ENCODE results near the gene NFYA. TPM values are rescaled to one million over a fixed set of nuclear protein-coding genes. Genes with fewer than 3 reads are reported as not detected.

NFYA gene
- total and polyA plus RNA-seq, 9 of the 15 experiments (the other 6 are each of a cell fraction or from before 2014, with no cell fraction given): 7.3 to 37.1 (median 21.8) TPM

GRCh38 chr6:41027799-41028560 lies 44.8 kb upstream of the NFYA start (continued):
- TF ChIP-seq BCLAF1 (IDR thresholded peaks at IDR 0.05; ENCODE audit: borderline replicate concordance in 1 of 2, control insufficient read depth in 1 of 2, low read depth in 2 of 2, low read length in 1 of 2): no peak
- TF ChIP-seq ZNF407 (IDR thresholded peaks at IDR 0.05; ENCODE audit: low read depth): 0 out of 2 replicates have a peak, but pooled peaks have one; percentile 24
- TF ChIP-seq CC2D1A (IDR thresholded peaks at IDR 0.05): 0 out of 2 replicates have a peak, but pooled peaks have one; percentile 29
- TF ChIP-seq LCOR (CRISPR knock-in tag; IDR thresholded peaks at IDR 0.05): peak; percentile 78
- TF ChIP-seq MYC (IDR thresholded peaks at IDR 0.05; ENCODE audit: low read depth, low read length): peak; percentile 76
- no peak for TF ChIP-seq MYC (CRISPR knock-in tag; IDR thresholded peaks at IDR 0.05; ENCODE audit: borderline replicate concordance, low read depth)
- TF ChIP-seq ZBTB9 (CRISPR knock-in tag; IDR thresholded peaks at IDR 0.05): 0 out of 2 replicates have a peak, but pooled peaks have one; percentile 60
- no peak for TF ChIP-seq ZBED1 (IDR thresholded peaks at IDR 0.05)
- TF ChIP-seq CREM (IDR thresholded peaks at IDR 0.05; ENCODE audit: low read depth): peak; percentile 62
- 0 out of 2 replicates have a peak, but pooled peaks have one; percentile 18 for TF ChIP-seq BCOR (IDR thresholded peaks at IDR 0.05)
- no peak for TF ChIP-seq NFIX (CRISPR knock-in tag; IDR thresholded peaks at IDR 0.05; ENCODE audit: low read depth)
- no peak; the same call in 1 of the 2 replicates for TF ChIP-seq ZFX (CRISPR knock-in tag; IDR thresholded peaks at IDR 0.05)
- 0 out of 2 replicates have a peak, but pooled peaks have one; percentile 28 for TF ChIP-seq ZNF354B (CRISPR knock-in tag; IDR thresholded peaks at IDR 0.05)
- 0 out of 2 replicates have a peak, but pooled peaks have one; percentile 52 for TF ChIP-seq RNF2 (IDR thresholded peaks at IDR 0.05)
- 0 out of 2 replicates have a peak, but pooled peaks have one; percentile 31 for TF ChIP-seq NR3C1 (CRISPR knock-in tag; IDR thresholded peaks at IDR 0.05)
- TF ChIP-seq XRCC5 (IDR thresholded peaks at IDR 0.05; ENCODE audit: low read depth, low read length): 0 out of 2 replicates have a peak, but pooled peaks have one; percentile 46

Measured in K562 (cell line).